Measurements from ENCODE around the gene AXDND1. TPM values are rescaled to one million over a fixed set of nuclear protein-coding genes. Genes with fewer than 3 reads are reported as not detected.
"Not testable (repeated sequence)": the region's sequence is repeated elsewhere in the genome, so short reads cannot be mapped to it uniquely, and the experiment has no call there.

The AXDND1 gene
- total RNA-seq, 1 donor from 2014 or later, result not detected

DNA sequence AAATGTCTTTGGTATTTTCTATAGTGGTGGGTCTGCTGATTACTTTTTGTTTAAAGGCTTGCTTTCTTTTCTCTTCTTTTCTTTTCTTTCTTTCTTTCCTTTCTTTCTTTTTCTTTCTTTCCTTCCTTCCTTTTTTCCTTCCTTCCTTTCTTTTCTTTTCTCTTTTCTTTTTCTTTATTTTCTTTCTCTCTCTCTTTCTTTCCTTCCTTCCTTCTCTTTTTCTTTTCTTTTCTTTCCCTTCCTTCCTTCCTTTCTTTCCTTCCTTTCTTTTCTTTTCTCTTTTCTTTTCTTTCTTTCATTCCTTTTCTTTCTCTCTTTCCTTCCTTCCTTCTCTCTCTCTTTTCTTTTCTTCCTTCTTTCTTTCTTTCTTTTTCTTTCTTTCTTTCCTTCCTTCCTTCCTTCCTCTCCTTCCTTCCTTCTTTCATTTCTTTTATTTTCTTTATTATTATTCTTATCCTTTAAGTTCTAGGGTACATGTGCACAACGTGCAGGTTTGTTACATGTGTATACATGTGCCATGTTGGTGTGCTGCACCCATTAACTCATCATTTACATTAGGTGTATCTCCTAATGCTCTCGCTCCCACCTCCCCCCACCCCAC lies 93.9 kb downstream of the AXDND1 start:
- DNase-seq (ENCODE audit: low read depth in 2 of 2), result not testable (repeated sequence)

GRCh38 chr1:179465661-179466060 lies 99.9 kb downstream of the AXDND1 start:
- not testable (repeated sequence) for DNase-seq (ENCODE audit: low read depth in 2 of 2)

DNA sequence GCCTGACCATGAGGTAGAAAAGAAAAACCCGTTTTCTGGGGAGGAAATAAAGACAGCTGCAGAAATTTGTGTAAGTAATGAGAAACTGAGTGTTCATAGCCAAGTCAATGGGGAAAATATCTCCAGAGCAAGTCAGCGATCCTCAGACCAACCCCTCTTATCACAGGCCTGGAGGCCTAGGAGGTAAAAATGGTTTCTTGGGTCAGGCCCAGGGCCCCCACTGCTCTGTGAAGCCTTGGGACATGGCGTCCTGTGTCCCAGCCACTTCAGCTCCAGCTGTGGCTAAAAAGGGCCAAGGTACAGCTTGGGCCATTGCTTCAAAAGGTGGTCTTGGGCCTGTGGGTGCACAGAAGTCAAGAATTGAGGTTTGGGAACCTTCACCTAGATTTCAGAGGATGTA lies 108.9 kb downstream of the AXDND1 start:
- DNase-seq (ENCODE audit: low read depth in 2 of 2), result no peak

DNA sequence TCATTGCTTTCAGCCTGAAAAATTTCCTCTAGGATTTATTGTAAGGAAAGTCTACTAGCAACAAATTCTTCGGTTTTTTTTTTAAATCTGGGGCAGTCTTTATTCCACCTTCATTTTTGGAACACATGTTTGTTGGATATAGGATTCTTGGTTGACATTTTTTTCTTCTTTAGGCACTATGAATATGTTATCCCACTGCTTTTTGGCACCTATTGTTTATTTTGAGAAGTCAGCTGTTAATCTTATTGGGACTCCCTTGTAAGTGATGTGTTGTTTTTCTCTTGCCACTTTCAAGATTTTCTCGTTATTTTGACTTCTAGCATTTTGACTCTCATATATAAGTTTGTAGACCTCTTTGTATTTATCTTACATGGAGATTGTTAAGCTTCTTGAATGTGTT lies 110.7 kb downstream of the AXDND1 start:
- no peak for DNase-seq (ENCODE audit: low read depth in 2 of 2)

DNA sequence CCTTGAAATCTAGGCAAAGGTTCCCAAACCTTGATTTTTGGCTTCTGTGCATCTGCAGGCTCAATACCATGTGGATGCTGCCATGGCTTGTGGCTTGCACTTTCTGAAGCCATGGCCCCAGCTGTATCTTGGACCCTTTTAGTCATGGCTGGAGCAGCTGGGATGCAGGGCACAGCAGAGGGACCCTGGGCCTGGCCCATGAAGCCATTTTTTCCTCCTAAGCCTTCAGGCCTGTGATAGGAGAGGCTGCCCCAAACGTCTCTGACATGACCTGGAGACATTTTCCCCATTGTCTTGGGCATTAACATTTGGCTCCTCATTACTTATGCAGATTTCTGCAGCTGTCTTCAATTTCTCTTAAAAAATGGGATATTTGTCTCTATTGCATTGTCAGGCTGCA lies 112.6 kb downstream of the AXDND1 start:
- no peak for DNase-seq (ENCODE audit: low read depth in 2 of 2)

GRCh38 chr1:179490611-179491010 lies 124.8 kb downstream of the AXDND1 start:
- DNase-seq (ENCODE audit: low read depth in 2 of 2), result no peak

- DNase-seq (ENCODE audit: low read depth in 2 of 2), result no peak
These were observed 127.6 kb downstream of the AXDND1 start for GRCh38 chr1:179493323-179493722.

DNA sequence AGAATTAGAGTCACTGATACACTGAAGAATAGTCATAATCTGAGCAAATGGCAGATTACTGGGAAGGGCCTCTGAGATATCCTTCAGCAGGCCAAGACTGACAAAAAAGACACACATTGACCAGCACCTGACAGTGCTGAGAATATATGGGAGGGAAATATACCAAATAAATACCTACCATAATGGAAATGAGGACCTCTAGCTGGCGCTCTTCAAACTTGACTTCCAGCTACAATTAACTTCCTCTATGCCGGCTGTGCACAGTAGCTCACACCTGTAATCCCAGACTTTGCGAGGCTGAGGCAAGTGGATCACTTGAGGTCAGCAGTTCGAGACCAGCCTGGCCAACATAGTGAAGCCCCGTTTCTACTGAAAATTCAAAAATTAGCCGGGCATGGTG lies 140.4 kb downstream of the AXDND1 start:
- no peak for DNase-seq (ENCODE audit: low read depth in 2 of 2)

DNA sequence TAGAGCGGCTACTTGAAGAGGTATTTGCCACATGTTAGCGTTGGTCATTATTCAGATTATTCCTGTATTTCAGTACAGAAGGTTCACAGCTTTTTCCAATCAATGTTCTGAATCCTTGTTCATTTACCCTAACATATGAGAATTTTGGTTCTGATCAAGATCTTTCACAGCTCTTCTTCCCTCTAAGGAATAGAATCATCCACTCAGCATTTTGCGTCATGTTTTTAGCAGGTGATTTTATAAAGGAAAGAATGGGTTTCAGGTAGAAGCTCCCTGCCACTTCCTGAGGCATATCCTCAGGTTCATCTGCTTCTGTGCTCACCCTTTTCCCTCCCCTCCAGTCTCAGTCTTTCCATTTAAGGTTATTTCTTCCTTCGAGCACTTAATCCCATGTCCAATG lies 143.6 kb downstream of the AXDND1 start:
- DNase-seq (ENCODE audit: low read depth in 2 of 2), result no peak

GRCh38 chr1:179510038-179510437 lies 144.3 kb downstream of the AXDND1 start:
- DNase-seq (ENCODE audit: low read depth in 2 of 2), result no peak

- no peak for DNase-seq (ENCODE audit: low read depth in 2 of 2)
These were observed 151.4 kb downstream of the AXDND1 start for GRCh38 chr1:179516976-179517705.

DNA sequence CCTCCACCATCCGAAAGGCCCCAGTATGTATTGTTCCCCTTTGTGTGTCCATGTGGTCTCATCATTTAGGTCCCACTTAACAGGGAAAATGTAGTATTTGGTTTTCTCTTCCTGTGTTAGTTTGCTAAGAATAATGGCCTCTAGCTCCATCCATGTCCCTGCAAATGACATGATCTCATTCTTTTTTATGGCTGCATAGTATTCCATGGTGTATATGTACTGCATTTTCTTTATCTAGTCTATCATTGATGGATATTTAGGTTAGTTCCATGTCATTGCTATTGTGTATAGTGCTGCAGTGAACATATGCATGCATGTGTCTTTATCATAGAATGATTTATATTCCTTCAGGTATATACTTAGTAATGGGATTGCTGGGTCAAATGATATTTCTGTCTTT lies 152.8 kb downstream of the AXDND1 start:
- not testable (repeated sequence) for DNase-seq (ENCODE audit: low read depth in 2 of 2)

GRCh38 chr1:179529482-179530195 lies 163.9 kb downstream of the AXDND1 start:
- DNase-seq (ENCODE audit: low read depth in 2 of 2), result no peak

- no peak for DNase-seq (ENCODE audit: low read depth in 2 of 2)
These were observed 164.6 kb downstream of the AXDND1 start for GRCh38 chr1:179530352-179530751.

DNA sequence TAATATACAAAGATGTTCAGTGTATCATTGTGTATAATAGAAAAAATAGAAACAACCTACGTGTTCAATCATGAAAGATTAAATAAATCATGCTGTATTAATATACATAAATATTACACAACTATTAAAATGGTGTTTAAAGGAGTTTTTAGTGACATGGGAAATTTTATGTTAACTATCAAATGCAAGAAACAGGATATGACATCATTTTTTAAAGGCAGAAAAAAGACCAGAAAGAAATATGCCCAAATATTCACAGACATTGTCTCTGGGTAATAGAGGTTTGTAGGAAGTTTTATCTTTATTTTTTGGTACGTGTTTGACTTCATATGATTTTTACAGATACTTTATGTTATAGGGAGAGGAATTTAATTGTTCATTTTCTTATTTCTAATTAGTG lies 176.0 kb downstream of the AXDND1 start:
- DNase-seq (ENCODE audit: low read depth in 2 of 2), result no peak

DNA sequence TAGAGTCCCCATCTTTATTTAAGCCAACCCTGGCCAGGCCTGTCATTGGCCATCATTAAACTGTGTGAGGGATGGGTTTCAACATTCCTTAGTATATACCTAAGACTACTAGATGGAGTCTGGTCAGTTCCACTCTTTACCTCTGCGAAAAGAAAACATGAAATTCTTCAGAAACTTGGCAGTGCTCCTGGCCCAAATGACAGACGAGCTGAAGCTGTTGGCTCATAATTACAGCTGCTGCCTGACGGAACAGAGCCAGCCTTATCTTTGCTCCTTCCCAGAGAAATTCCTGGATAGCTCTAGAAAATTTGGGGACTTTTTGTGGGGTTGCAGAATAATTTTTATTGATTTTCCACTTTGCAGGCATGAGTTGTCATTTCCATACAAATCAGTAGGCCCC lies 179.6 kb downstream of the AXDND1 start:
- DNase-seq (ENCODE audit: low read depth in 2 of 2), result no peak

DNA sequence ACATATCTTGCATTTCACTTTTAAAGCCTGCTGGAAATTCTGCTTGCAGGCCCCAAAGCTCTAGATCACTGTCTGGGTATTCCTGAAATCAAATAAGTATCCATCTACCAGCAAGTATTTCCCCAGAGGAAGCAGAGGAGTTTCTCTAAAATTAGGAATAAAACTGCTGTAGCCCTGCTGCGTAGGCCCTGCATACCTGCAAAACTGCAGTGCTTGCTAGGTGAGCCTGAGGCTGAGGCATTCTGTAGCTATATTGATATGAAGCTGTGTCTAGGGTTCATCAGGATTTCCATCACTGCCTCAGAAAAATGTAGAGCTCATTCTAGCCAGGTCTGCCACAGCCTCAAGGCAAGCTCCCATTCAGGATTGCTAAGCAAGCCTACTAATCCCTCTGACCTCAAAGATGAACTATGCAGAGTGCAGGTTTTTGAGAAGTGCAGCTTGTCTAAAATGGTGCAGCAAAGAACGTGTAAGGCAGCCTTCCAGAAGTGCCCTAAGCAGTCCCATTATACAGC lies 181.3 kb downstream of the AXDND1 start:
- DNase-seq (ENCODE audit: low read depth in 2 of 2), result no peak

- DNase-seq (ENCODE audit: low read depth in 2 of 2), result no peak
These were observed 183.0 kb downstream of the AXDND1 start for GRCh38 chr1:179548666-179549367.

GRCh38 chr1:179549368-179549700 lies 183.6 kb downstream of the AXDND1 start:
- DNase-seq (ENCODE audit: low read depth in 2 of 2), result no peak

- peak in 1 of 2 donors; percentile 36 for DNase-seq (ENCODE audit: low read depth in 2 of 2)
These were observed 185.2 kb downstream of the AXDND1 start for GRCh38 chr1:179550746-179551682.

GRCh38 chr1:179554427-179554826 lies 188.7 kb downstream of the AXDND1 start:
- no peak for DNase-seq (ENCODE audit: low read depth in 2 of 2)
